T-helper 1 cell (primary cell): Measurements from ENCODE around the gene DCTN2.
"Not testable (repeated sequence)": the region's sequence is repeated elsewhere in the genome, so short reads cannot be mapped to it uniquely, and the experiment has no call there.

ENCODE experiments used
- DNase-seq, 5 donors: peaks; one replicate each; pipeline ENCODE4 v3.0.0-alpha.2; 2012 to 2020
- total RNA-seq, 4 donors: gene quantifications; one replicate each; lab custom pipeline; 2026; lab: John Stamatoyannopoulos, UW

DCTN2 gene
- 34.5 to 49.5 (median 43.9) reads per million in 4 donors for total RNA-seq

GRCh38 chr12:57546438-57547287, at the start of gene DCTN2:
Gene DCTN2 (minus strand): TSS chr12:57547192. CDS start chr12:57547063, 129 bp downstream.
- DNase-seq = peak; percentile 81 to 96 (median 89)

GRCh38 chr12:57593187-57593586, 46.2 kb upstream of the DCTN2 start:
- DNase-seq = no peak

- no peak for DNase-seq
These were observed 45.7 kb upstream of the DCTN2 start for GRCh38 chr12:57592551-57593165.

- no peak for DNase-seq
These were observed 44.9 kb upstream of the DCTN2 start for GRCh38 chr12:57591782-57592325.

GRCh38 chr12:57590864-57591781, 44.1 kb upstream of the DCTN2 start, which contains the start of gene PIP4K2C:
Gene PIP4K2C (plus strand): TSS chr12:57591192. CDS start chr12:57591290, 98 bp downstream.
- DNase-seq = peak; percentile 71 to 87 (median 73)

- no peak for DNase-seq
These were observed 43.5 kb upstream of the DCTN2 start for GRCh38 chr12:57590479-57590863.

GRCh38 chr12:57588951-57589610, 42.1 kb upstream of the DCTN2 start:
- not testable (repeated sequence) for DNase-seq

GRCh38 chr12:57586832-57587429, 39.9 kb upstream of the DCTN2 start:
- DNase-seq = no peak

- no peak for DNase-seq
These were observed 39.1 kb upstream of the DCTN2 start for GRCh38 chr12:57586128-57586527.

- no peak for DNase-seq
These were observed 38.2 kb upstream of the DCTN2 start for GRCh38 chr12:57585156-57585555.

- no peak for DNase-seq
These were observed 37.7 kb upstream of the DCTN2 start for GRCh38 chr12:57584690-57585089.

- no peak for DNase-seq
These were observed 37.1 kb upstream of the DCTN2 start for GRCh38 chr12:57584050-57584449.

GRCh38 chr12:57583008-57583831, 36.2 kb upstream of the DCTN2 start:
- peak; percentile 31 to 76 (median 58) for DNase-seq

GRCh38 chr12:57582440-57582839, 35.4 kb upstream of the DCTN2 start:
- DNase-seq = no peak

GRCh38 chr12:57581802-57582201, 34.8 kb upstream of the DCTN2 start:
- DNase-seq = no peak

- DNase-seq = no peak
These were observed 33.4 kb upstream of the DCTN2 start for GRCh38 chr12:57580466-57580795.

- no peak for DNase-seq
These were observed 32.9 kb upstream of the DCTN2 start for GRCh38 chr12:57579677-57580465.

GRCh38 chr12:57579011-57579410, 32.0 kb upstream of the DCTN2 start:
- no peak for DNase-seq

GRCh38 chr12:57577981-57578758, 31.2 kb upstream of the DCTN2 start:
- no peak for DNase-seq
